Smooth muscle cell (in vitro differentiated cells): ENCODE data around the gene SLC6A19. TPM values are rescaled to one million over a fixed set of nuclear protein-coding genes. Genes with fewer than 3 reads are reported as not detected.

Experiments
- DNase-seq: peaks from one replicate; lab custom pipeline; 2025; ENCODE audit not compliant: unreplicated experiment; lab: John Stamatoyannopoulos, UW
- H2AFZ ChIP-seq: fragments of 200-600 bp; sonication (generic); 2 replicates; pipeline ENCODE4 v1.6.0; 2016; ENCODE audit warnings: antibody characterized with exemption, low read depth, mild to moderate bottlenecking
- H3F3A ChIP-seq: fragments of 200-600 bp; sonication (generic); 2 replicates; pipeline ENCODE4 v1.6.0; 2017; ENCODE audit warnings: antibody characterized with exemption, low read depth
- H3K27ac ChIP-seq: fragments of 200-600 bp; sonication (generic); 2 replicates; pipeline ENCODE4 v1.5.1; 2016; ENCODE audit warnings: low read depth, mild to moderate bottlenecking
- H3K27me3 ChIP-seq: fragments of 200-600 bp; sonication (generic); 2 replicates; pipeline ENCODE4 v1.6.1; 2016; ENCODE audit warnings: low read depth, mild to moderate bottlenecking
- H3K36me3 ChIP-seq: fragments of 200-600 bp; sonication (generic); 2 replicates; pipeline ENCODE4 v1.5.1; 2016; ENCODE audit warnings: low read depth
- H3K4me1 ChIP-seq: fragments of 200-600 bp; sonication (generic); 2 replicates; pipeline ENCODE4 v1.5.1; 2016; ENCODE audit warnings: low read depth
- H3K4me2 ChIP-seq: fragments of 200-600 bp; sonication (generic); 2 replicates; pipeline ENCODE4 v1.6.0; 2016; ENCODE audit warnings: mild to moderate bottlenecking
- H3K4me3 ChIP-seq: fragments of 200-600 bp; sonication (generic); 2 replicates; pipeline ENCODE4 v1.5.1; 2016; ENCODE audit warnings: mild to moderate bottlenecking
- H3K79me2 ChIP-seq: fragments of 200-600 bp; sonication (generic); 2 replicates; pipeline ENCODE4 v1.6.0; 2016; ENCODE audit warnings: low read depth, mild to moderate bottlenecking
- H3K9ac ChIP-seq: fragments of 200-600 bp; sonication (generic); 2 replicates; pipeline ENCODE4 v1.6.0; 2016; ENCODE audit warnings: low read depth
- H3K9me3 ChIP-seq: fragments of 200-600 bp; sonication (generic); replicated peaks from 2 replicates; pipeline ENCODE4 v1.5.1; 2016; ENCODE audit warnings: low read depth
- H4K20me1 ChIP-seq: fragments of 200-600 bp; sonication (generic); 2 replicates; pipeline ENCODE4 v1.6.0; 2016; ENCODE audit warnings: low read depth
- WGBS: methylation state at CpG from one replicate; pipeline ENCODE4 v1.1.7; 2016; ENCODE audit warnings: low lambda C conversion rate; 5-methylcytosine and 5-hydroxymethylcytosine counted together
- polyA plus RNA-seq: library from polyadenylated mRNA; unstranded; fragments of >200 nt; fragmentation: Nextera tagmentation; extraction: Ambion mirVana; gene quantifications from 2 replicates; pipeline ENCODE4 v1.2.1, GENCODE V29; 2016
- total RNA-seq: library from RNA; depleted of rRNA; stranded (reverse); fragments of >200 nt; gene quantifications from 2 replicates; pipeline ENCODE4 v1.2.3, GENCODE V29; 2014
- TF ChIP-seq, protein P1 (sequence below): fragments of 200-600 bp; sonication (generic); IDR thresholded peaks from 2 replicates; pipeline ENCODE4 v1.5.1; 2017; ENCODE audit warnings: borderline replicate concordance, mild to moderate bottlenecking, antibody characterized with exemption; ENCODE audit not compliant: insufficient read depth, poor library complexity, severe bottlenecking

SLC6A19 gene
- total and polyA plus RNA-seq, 2 experiments from 2014 or later = not detected

GRCh38 chr5:1158647-1159340 lies 42.6 kb upstream of the SLC6A19 start:
- WGBS = 85% methylated on average over 20 of the region's 20 CpGs
- H3K4me3 ChIP-seq = no peak overlapping the region
- H3K9me3 ChIP-seq = no peaks in the 10 kb centered on the region
- H3K79me2 ChIP-seq = no peaks in the 10 kb centered on the region
- H3K27ac ChIP-seq = no peak overlapping the region
- DNase-seq = no peak
- H2AFZ ChIP-seq = no peak overlapping the region
- TF ChIP-seq, protein P1, sequence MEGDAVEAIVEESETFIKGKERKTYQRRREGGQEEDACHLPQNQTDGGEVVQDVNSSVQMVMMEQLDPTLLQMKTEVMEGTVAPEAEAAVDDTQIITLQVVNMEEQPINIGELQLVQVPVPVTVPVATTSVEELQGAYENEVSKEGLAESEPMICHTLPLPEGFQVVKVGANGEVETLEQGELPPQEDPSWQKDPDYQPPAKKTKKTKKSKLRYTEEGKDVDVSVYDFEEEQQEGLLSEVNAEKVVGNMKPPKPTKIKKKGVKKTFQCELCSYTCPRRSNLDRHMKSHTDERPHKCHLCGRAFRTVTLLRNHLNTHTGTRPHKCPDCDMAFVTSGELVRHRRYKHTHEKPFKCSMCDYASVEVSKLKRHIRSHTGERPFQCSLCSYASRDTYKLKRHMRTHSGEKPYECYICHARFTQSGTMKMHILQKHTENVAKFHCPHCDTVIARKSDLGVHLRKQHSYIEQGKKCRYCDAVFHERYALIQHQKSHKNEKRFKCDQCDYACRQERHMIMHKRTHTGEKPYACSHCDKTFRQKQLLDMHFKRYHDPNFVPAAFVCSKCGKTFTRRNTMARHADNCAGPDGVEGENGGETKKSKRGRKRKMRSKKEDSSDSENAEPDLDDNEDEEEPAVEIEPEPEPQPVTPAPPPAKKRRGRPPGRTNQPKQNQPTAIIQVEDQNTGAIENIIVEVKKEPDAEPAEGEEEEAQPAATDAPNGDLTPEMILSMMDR = no peak
- H3F3A ChIP-seq = no peaks in the 10 kb centered on the region
- no peaks in the 10 kb centered on the region for H4K20me1 ChIP-seq
- H3K4me1 ChIP-seq = no peaks in the 10 kb centered on the region
- H3K36me3 ChIP-seq = no peaks in the 10 kb centered on the region
- no peak overlapping the region for H3K9ac ChIP-seq
- no peak overlapping the region for H3K4me2 ChIP-seq
- H3K27me3 ChIP-seq = peaks cover 46% of the 10 kb centered on the region

DNA sequence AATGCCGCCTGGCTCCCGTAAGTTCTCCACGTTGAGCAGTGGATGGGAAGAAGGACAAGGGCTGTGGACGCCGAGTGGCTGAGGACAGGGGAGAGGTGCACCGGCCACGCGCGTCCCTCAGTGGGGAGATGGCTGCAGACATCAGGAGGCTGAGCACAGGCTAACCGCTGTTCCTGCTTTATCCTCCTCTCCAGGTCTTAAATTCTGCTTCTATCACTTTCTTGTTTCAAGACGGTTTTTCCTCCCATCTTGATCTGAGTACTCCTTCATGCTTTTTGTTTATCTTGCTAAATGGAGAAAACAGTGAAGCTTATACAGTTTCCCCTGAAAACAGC lies 42.1 kb upstream of the SLC6A19 start:
- DNase-seq = no peak
- Histone ChIP-seq H3K4me2 (no peak overlapping the region), H3F3A (no peaks in the 10 kb centered on the region), H3K27me3 (peaks cover 41% of the 10 kb centered on the region), H3K4me1 (no peaks in the 10 kb centered on the region), H3K36me3 (no peaks in the 10 kb centered on the region), H4K20me1 (no peaks in the 10 kb centered on the region), H3K9me3 (no peaks in the 10 kb centered on the region), H2AFZ (no peak overlapping the region), H3K27ac (no peak overlapping the region), H3K79me2 (no peaks in the 10 kb centered on the region), H3K9ac (no peak overlapping the region), H3K4me3 (no peak overlapping the region)
- TF ChIP-seq, protein P1 = no peak
- 91% methylated on average over 11 of the region's 11 CpGs for WGBS

- Histone ChIP-seq H3F3A (no peaks in the 10 kb centered on the region), H3K9ac (no peak overlapping the region), H3K79me2 (no peaks in the 10 kb centered on the region), H3K36me3 (no peaks in the 10 kb centered on the region), H3K9me3 (no peaks in the 10 kb centered on the region), H4K20me1 (no peaks in the 10 kb centered on the region), H3K4me3 (no peak overlapping the region), H2AFZ (no peak overlapping the region), H3K27me3 (peaks cover 35% of the 10 kb centered on the region), H3K4me2 (no peak overlapping the region), H3K4me1 (no peaks in the 10 kb centered on the region), H3K27ac (no peak overlapping the region)
- WGBS = 82% methylated on average over 4 of the region's 4 CpGs
- TF ChIP-seq, protein P1 = no peak
- DNase-seq = no peak
Measured at GRCh38 chr5:1159774-1160406, 41.5 kb upstream of the SLC6A19 start.
